Measurements from ENCODE around the gene EDEM2.

The EDEM2 gene

DNA sequence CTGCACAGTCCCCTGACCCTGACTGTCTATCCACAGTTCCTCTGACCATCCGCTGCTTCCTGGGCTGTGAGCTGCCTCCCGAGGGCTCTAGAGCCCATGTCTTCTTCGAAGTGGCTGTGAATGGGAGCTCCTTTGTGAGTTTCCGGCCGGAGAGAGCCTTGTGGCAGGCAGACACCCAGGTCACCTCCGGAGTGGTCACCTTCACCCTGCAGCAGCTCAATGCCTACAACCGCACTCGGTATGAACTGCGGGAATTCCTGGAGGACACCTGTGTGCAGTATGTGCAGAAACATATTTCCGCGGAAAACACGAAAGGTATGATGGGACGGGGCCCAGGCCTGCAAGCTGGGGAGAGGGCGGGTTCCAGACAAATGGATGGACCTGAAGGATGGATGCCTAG, 29.0 kb upstream of the EDEM2 start:
- no CpG with 5 or more reads among the region's 14 CpGs for WGBS, 2 donors (ENCODE audit: extremely low coverage in 2 of 2, insufficient read length in 2 of 2, insufficient replicate concordance in 1 of 2)
- Histone ChIP-seq H3K18ac (ENCODE audit: low read length) (no peak overlapping the region), H2BK15ac (ENCODE audit: low read length) (no peak overlapping the region)

DNA sequence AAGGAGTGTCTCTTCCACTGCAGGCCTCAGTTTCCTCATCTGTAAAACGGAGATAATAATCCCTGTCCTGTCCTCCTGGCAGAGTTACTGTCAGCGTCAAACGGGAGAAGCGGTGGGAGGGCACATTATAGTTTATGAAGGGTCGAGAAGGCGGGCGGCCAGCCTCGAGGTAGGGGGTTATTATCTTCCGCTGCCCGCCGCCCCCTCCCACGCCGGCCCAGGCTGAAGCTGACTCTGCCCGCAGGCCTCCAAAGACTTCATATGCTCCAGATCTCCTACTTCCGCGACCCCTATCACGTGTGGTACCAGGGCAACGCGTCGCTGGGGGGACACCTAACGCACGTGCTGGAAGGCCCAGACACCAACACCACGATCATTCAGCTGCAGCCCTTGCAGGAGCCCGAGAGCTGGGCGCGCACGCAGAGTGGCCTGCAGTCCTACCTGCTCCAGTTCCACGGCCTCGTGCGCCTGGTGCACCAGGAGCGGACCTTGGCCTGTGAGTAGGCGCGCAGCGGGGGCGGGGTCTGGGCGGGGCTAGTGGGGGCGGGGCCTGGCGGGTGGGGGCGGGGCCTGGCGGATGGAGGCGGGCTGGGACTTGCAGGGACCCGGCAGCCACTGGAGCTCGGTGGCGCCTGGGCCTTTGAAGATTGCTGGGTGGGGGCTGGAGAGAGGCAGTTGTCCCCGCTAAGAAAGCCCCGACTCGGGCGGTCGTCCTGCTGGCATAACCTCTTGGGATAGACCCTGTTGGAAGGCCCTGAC, 27.5 kb upstream of the EDEM2 start:
- WGBS, 2 donors (ENCODE audit: extremely low coverage in 2 of 2, insufficient read length in 2 of 2, insufficient replicate concordance in 1 of 2) = no CpG with 5 or more reads among the region's 49 CpGs
- H4K8ac ChIP-seq (ENCODE audit: low read depth, low read length) = no peak overlapping the region
- DNase-seq (ENCODE audit: low spot score) = no peak

More for the DNA sequence above, 29.0 kb upstream of the EDEM2 start:
- no peak overlapping the region for H3K9ac ChIP-seq (ENCODE audit: low read depth, low read length, poor library complexity)
- H2BK5ac ChIP-seq (ENCODE audit: low read length) = no peak overlapping the region
- no peak overlapping the region for H3K4me2 ChIP-seq (ENCODE audit: insufficient read depth, low read length, poor library complexity, severe bottlenecking)
- no peak overlapping the region for H3K27ac ChIP-seq (replicated peaks; ENCODE audit: low read length)
- no peak overlapping the region for H3K4me3 ChIP-seq (ENCODE audit: low read length in 2 of 2)
- H3K23ac ChIP-seq (ENCODE audit: low read depth, low read length, poor library complexity) = no peak overlapping the region
- no peak for DNase-seq (ENCODE audit: low spot score)
- H3K27me3 ChIP-seq (ENCODE audit: control insufficient read depth in 3 of 3, insufficient read depth in 3 of 3, low read depth in 1 of 3, low read length in 3 of 3) = peaks cover 0 to 35% (median 0%) of the 10 kb centered on the region in 3 experiments
- peaks cover 0 to 5% of the 10 kb centered on the region in 2 donors for H3K4me1 ChIP-seq (ENCODE audit: control insufficient read depth in 2 of 2, insufficient read depth in 1 of 2, low read depth in 1 of 2, low read length in 2 of 2)
- no peak overlapping the region for H2BK12ac ChIP-seq (ENCODE audit: low read length)
- H3K4ac ChIP-seq (ENCODE audit: low read length) = no peak overlapping the region
- no peak overlapping the region for H4K91ac ChIP-seq (ENCODE audit: low read depth, low read length, poor library complexity)
- H2AK5ac ChIP-seq (ENCODE audit: low read depth, low read length) = no peak overlapping the region
- H3K14ac ChIP-seq (ENCODE audit: low read length) = no peak overlapping the region
- no peaks in the 10 kb centered on the region for H3K9me3 ChIP-seq (replicated peaks in 1 of 2; ENCODE audit: control insufficient read depth in 2 of 2, insufficient read depth in 1 of 2, low read depth in 1 of 2, low read length in 2 of 2)
- H3K79me1 ChIP-seq (ENCODE audit: low read depth, low read length) = no peaks in the 10 kb centered on the region
- H2BK120ac ChIP-seq (ENCODE audit: low read depth, low read length) = no peak overlapping the region
- H4K8ac ChIP-seq (ENCODE audit: low read depth, low read length) = no peak overlapping the region
- H3K36me3 ChIP-seq (replicated peaks in 1 of 2; ENCODE audit: control insufficient read depth in 2 of 2, insufficient read depth in 2 of 2, low read length in 2 of 2) = no peaks in the 10 kb centered on the region
- H2AFZ ChIP-seq (ENCODE audit: low read length) = no peak overlapping the region

DNA sequence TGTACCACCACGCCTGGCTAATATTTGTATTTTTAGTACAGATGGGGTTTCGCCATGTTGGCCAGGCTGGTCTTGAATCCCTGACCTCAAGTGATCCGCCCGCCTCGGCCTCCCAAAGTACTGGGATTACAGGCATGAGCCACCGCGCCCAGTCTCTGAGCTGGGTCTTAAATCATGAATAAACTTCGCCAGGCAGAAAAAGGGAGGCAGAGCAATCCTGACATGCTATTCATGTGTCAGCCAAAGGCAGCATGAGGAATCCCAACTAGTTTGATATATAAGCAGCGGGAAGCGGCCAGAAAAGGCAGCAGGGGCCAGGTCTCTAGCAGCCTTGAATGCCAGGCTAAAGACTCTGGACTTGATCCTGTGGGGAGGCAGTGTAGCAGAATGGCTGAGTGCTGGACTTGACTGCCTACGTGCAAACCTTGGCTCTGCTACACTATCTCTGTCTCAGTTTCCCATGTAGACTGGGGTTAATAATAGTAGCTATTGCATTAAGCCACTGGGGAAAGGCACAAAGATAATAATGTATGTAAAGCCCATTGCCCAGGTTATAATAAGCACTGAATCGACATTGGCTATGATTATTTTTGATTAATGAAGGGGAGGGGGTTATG, 26.5 kb upstream of the EDEM2 start:
- Histone ChIP-seq H3K23ac (ENCODE audit: low read depth, low read length, poor library complexity) (no peak overlapping the region), H3K36me3 (replicated peaks in 1 of 2; ENCODE audit: control insufficient read depth in 2 of 2, insufficient read depth in 2 of 2, low read length in 2 of 2) (no peaks in the 10 kb centered on the region), H3K18ac (ENCODE audit: low read length) (no peak overlapping the region), H3K4me2 (ENCODE audit: insufficient read depth, low read length, poor library complexity, severe bottlenecking) (no peak overlapping the region), H3K27ac (replicated peaks; ENCODE audit: low read length) (no peak overlapping the region), H2BK12ac (ENCODE audit: low read length) (no peak overlapping the region), H4K91ac (ENCODE audit: low read depth, low read length, poor library complexity) (no peak overlapping the region), H2BK120ac (ENCODE audit: low read depth, low read length) (no peak overlapping the region), H2AFZ (ENCODE audit: low read length) (no peak overlapping the region), H3K9me3 (replicated peaks in 1 of 2; ENCODE audit: control insufficient read depth in 2 of 2, insufficient read depth in 1 of 2, low read depth in 1 of 2, low read length in 2 of 2) (no peaks in the 10 kb centered on the region), H3K14ac (ENCODE audit: low read length) (no peak overlapping the region), H3K79me1 (ENCODE audit: low read depth, low read length) (no peaks in the 10 kb centered on the region), H2BK5ac (ENCODE audit: low read length) (no peak overlapping the region), H3K4me1 (ENCODE audit: control insufficient read depth in 2 of 2, insufficient read depth in 1 of 2, low read depth in 1 of 2, low read length in 2 of 2) (peaks cover 0 to 5% of the 10 kb centered on the region in 2 donors), H3K9ac (ENCODE audit: low read depth, low read length, poor library complexity) (no peak overlapping the region), H3K27me3 (ENCODE audit: control insufficient read depth in 3 of 3, insufficient read depth in 3 of 3, low read depth in 1 of 3, low read length in 3 of 3) (peaks cover 0 to 41% (median 0%) of the 10 kb centered on the region in 3 experiments), H3K4ac (ENCODE audit: low read length) (no peak overlapping the region), H2AK5ac (ENCODE audit: low read depth, low read length) (no peak overlapping the region), H4K8ac (ENCODE audit: low read depth, low read length) (no peak overlapping the region), H2BK15ac (ENCODE audit: low read length) (no peak overlapping the region), H3K4me3 (ENCODE audit: low read length in 2 of 2) (no peak overlapping the region)
- DNase-seq (ENCODE audit: low spot score) = no peak
- WGBS, 2 donors (ENCODE audit: extremely low coverage in 2 of 2, insufficient read length in 2 of 2, insufficient replicate concordance in 1 of 2) = no CpG with 5 or more reads among the region's 12 CpGs

More for the DNA sequence above, 27.5 kb upstream of the EDEM2 start:
- Histone ChIP-seq H3K14ac (ENCODE audit: low read length) (peak overlapping the region; percentile 77), H3K4me1 (ENCODE audit: control insufficient read depth in 2 of 2, insufficient read depth in 1 of 2, low read depth in 1 of 2, low read length in 2 of 2) (peaks cover 0 to 5% of the 10 kb centered on the region in 2 donors), H2BK12ac (ENCODE audit: low read length) (no peak overlapping the region), H3K27ac (replicated peaks; ENCODE audit: low read length) (no peak overlapping the region), H2BK120ac (ENCODE audit: low read depth, low read length) (no peak overlapping the region), H3K4me2 (ENCODE audit: insufficient read depth, low read length, poor library complexity, severe bottlenecking) (no peak overlapping the region), H2BK15ac (ENCODE audit: low read length) (peak overlapping the region; percentile 37), H3K79me1 (ENCODE audit: low read depth, low read length) (no peaks in the 10 kb centered on the region), H3K4ac (ENCODE audit: low read length) (no peak overlapping the region), H3K18ac (ENCODE audit: low read length) (peak overlapping the region; percentile 95), H3K9me3 (replicated peaks in 1 of 2; ENCODE audit: control insufficient read depth in 2 of 2, insufficient read depth in 1 of 2, low read depth in 1 of 2, low read length in 2 of 2) (no peaks in the 10 kb centered on the region), H3K4me3 (ENCODE audit: low read length in 2 of 2) (no peak overlapping the region), H2AK5ac (ENCODE audit: low read depth, low read length) (peak overlapping the region; percentile 37), H2AFZ (ENCODE audit: low read length) (no peak overlapping the region), H3K9ac (ENCODE audit: low read depth, low read length, poor library complexity) (peak overlapping the region; percentile 78), H3K27me3 (ENCODE audit: control insufficient read depth in 3 of 3, insufficient read depth in 3 of 3, low read depth in 1 of 3, low read length in 3 of 3) (peaks cover 0 to 41% (median 0%) of the 10 kb centered on the region in 3 experiments), H2BK5ac (ENCODE audit: low read length) (peak overlapping the region; percentile 93), H4K91ac (ENCODE audit: low read depth, low read length, poor library complexity) (no peak overlapping the region), H3K23ac (ENCODE audit: low read depth, low read length, poor library complexity) (peak overlapping the region; percentile 10), H3K36me3 (replicated peaks in 1 of 2; ENCODE audit: control insufficient read depth in 2 of 2, insufficient read depth in 2 of 2, low read length in 2 of 2) (no peaks in the 10 kb centered on the region)

DNA sequence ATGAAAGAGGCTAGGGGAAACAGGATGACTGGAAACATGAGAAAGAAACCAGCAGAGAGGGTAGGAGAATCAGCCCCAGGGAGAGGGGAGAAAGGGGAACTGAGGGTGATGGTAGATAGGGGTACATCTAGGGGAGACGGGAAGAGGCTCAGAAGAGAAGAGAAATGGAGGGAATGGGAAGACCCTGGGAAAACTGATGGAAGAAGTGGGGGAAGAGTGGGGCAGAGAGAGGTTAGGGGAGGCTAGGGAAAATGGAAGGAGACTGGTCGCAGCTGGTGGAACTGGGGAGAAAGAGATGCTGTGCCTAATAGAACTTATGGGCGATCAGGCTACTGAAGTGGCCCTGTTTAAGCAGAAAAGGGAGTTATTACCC, 25.3 kb upstream of the EDEM2 start:
- H3K9ac ChIP-seq (ENCODE audit: low read depth, low read length, poor library complexity) = no peak overlapping the region
- H3K18ac ChIP-seq (ENCODE audit: low read length) = no peak overlapping the region
- H2AK5ac ChIP-seq (ENCODE audit: low read depth, low read length) = no peak overlapping the region
- no peak overlapping the region for H2AFZ ChIP-seq (ENCODE audit: low read length)
- H2BK5ac ChIP-seq (ENCODE audit: low read length) = no peak overlapping the region
- no peak overlapping the region for H3K23ac ChIP-seq (ENCODE audit: low read depth, low read length, poor library complexity)
- no peak overlapping the region for H2BK15ac ChIP-seq (ENCODE audit: low read length)
- H3K4me3 ChIP-seq (ENCODE audit: low read length in 2 of 2) = no peak overlapping the region
- H3K79me1 ChIP-seq (ENCODE audit: low read depth, low read length) = no peaks in the 10 kb centered on the region
- no peaks in the 10 kb centered on the region for H3K9me3 ChIP-seq (replicated peaks in 1 of 2; ENCODE audit: control insufficient read depth in 2 of 2, insufficient read depth in 1 of 2, low read depth in 1 of 2, low read length in 2 of 2)
- peaks cover 0 to 5% of the 10 kb centered on the region in 2 donors for H3K4me1 ChIP-seq (ENCODE audit: control insufficient read depth in 2 of 2, insufficient read depth in 1 of 2, low read depth in 1 of 2, low read length in 2 of 2)
- WGBS, 2 donors (ENCODE audit: extremely low coverage in 2 of 2, insufficient read length in 2 of 2, insufficient replicate concordance in 1 of 2) = no CpG with 5 or more reads among the region's 3 CpGs
- H4K91ac ChIP-seq (ENCODE audit: low read depth, low read length, poor library complexity) = no peak overlapping the region
- H3K36me3 ChIP-seq (replicated peaks in 1 of 2; ENCODE audit: control insufficient read depth in 2 of 2, insufficient read depth in 2 of 2, low read length in 2 of 2) = no peaks in the 10 kb centered on the region
- H4K8ac ChIP-seq (ENCODE audit: low read depth, low read length) = no peak overlapping the region
- H2BK120ac ChIP-seq (ENCODE audit: low read depth, low read length) = no peak overlapping the region
- peaks cover 0 to 41% (median 0%) of the 10 kb centered on the region in 3 experiments for H3K27me3 ChIP-seq (ENCODE audit: control insufficient read depth in 3 of 3, insufficient read depth in 3 of 3, low read depth in 1 of 3, low read length in 3 of 3)
- H3K4me2 ChIP-seq (ENCODE audit: insufficient read depth, low read length, poor library complexity, severe bottlenecking) = peak overlapping the region; percentile 53
- no peak overlapping the region for H3K4ac ChIP-seq (ENCODE audit: low read length)
- no peak overlapping the region for H3K27ac ChIP-seq (replicated peaks; ENCODE audit: low read length)
- DNase-seq (ENCODE audit: low spot score) = no peak
- H3K14ac ChIP-seq (ENCODE audit: low read length) = no peak overlapping the region
- no peak overlapping the region for H2BK12ac ChIP-seq (ENCODE audit: low read length)

Measured in neuronal stem cell (in vitro differentiated cells).